ENCODE data around the gene TOM1L1.

DNA sequence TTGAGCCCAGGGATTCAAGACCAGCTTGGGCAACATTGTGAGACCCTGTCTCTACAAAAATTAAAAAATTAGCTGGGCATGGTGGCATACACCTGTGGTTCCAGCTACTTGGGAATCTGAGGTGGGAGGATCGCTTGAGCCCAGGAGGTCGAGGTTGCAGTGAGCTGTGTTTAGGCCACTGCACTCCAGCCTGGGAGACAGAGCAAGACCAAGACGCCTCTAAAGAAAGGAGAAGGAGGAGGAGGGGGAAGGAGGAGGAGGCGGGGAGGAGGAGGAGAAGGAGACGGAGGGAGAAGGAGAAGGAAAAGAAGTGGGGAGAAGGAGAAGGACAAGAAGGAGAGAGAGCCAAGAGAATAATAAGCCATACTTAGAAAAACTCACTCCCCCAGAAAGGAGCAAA, 103.8 kb downstream of the TOM1L1 start:
- TF ChIP-seq FOXP1 (CRISPR knock-in tag; IDR thresholded peaks at IDR 0.05; ENCODE audit: borderline replicate concordance): no peak
- TF ChIP-seq, protein P1, sequence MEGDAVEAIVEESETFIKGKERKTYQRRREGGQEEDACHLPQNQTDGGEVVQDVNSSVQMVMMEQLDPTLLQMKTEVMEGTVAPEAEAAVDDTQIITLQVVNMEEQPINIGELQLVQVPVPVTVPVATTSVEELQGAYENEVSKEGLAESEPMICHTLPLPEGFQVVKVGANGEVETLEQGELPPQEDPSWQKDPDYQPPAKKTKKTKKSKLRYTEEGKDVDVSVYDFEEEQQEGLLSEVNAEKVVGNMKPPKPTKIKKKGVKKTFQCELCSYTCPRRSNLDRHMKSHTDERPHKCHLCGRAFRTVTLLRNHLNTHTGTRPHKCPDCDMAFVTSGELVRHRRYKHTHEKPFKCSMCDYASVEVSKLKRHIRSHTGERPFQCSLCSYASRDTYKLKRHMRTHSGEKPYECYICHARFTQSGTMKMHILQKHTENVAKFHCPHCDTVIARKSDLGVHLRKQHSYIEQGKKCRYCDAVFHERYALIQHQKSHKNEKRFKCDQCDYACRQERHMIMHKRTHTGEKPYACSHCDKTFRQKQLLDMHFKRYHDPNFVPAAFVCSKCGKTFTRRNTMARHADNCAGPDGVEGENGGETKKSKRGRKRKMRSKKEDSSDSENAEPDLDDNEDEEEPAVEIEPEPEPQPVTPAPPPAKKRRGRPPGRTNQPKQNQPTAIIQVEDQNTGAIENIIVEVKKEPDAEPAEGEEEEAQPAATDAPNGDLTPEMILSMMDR (IDR thresholded peaks at IDR 0.05): no peak
- TF ChIP-seq, protein P2, sequence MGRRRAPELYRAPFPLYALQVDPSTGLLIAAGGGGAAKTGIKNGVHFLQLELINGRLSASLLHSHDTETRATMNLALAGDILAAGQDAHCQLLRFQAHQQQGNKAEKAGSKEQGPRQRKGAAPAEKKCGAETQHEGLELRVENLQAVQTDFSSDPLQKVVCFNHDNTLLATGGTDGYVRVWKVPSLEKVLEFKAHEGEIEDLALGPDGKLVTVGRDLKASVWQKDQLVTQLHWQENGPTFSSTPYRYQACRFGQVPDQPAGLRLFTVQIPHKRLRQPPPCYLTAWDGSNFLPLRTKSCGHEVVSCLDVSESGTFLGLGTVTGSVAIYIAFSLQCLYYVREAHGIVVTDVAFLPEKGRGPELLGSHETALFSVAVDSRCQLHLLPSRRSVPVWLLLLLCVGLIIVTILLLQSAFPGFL (CRISPR knock-in tag; IDR thresholded peaks at IDR 0.05; ENCODE audit: borderline replicate concordance): no peak
- TF ChIP-seq GABPB1 (CRISPR knock-in tag; IDR thresholded peaks at IDR 0.05): no peak
- no peak for TF ChIP-seq ZNF263 (CRISPR knock-in tag; IDR thresholded peaks at IDR 0.05; ENCODE audit: low read depth)
- TF ChIP-seq ZNF138 (CRISPR knock-in tag; conservative IDR thresholded peaks at IDR 0.05): no peak
- TF ChIP-seq, protein P3, sequence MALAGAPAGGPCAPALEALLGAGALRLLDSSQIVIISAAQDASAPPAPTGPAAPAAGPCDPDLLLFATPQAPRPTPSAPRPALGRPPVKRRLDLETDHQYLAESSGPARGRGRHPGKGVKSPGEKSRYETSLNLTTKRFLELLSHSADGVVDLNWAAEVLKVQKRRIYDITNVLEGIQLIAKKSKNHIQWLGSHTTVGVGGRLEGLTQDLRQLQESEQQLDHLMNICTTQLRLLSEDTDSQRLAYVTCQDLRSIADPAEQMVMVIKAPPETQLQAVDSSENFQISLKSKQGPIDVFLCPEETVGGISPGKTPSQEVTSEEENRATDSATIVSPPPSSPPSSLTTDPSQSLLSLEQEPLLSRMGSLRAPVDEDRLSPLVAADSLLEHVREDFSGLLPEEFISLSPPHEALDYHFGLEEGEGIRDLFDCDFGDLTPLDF (CRISPR knock-in tag; IDR thresholded peaks at IDR 0.05): no peak
- TF ChIP-seq, protein P4, sequence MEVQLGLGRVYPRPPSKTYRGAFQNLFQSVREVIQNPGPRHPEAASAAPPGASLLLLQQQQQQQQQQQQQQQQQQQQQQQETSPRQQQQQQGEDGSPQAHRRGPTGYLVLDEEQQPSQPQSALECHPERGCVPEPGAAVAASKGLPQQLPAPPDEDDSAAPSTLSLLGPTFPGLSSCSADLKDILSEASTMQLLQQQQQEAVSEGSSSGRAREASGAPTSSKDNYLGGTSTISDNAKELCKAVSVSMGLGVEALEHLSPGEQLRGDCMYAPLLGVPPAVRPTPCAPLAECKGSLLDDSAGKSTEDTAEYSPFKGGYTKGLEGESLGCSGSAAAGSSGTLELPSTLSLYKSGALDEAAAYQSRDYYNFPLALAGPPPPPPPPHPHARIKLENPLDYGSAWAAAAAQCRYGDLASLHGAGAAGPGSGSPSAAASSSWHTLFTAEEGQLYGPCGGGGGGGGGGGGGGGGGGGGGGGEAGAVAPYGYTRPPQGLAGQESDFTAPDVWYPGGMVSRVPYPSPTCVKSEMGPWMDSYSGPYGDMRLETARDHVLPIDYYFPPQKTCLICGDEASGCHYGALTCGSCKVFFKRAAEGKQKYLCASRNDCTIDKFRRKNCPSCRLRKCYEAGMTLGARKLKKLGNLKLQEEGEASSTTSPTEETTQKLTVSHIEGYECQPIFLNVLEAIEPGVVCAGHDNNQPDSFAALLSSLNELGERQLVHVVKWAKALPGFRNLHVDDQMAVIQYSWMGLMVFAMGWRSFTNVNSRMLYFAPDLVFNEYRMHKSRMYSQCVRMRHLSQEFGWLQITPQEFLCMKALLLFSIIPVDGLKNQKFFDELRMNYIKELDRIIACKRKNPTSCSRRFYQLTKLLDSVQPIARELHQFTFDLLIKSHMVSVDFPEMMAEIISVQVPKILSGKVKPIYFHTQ (CRISPR knock-in tag; IDR thresholded peaks at IDR 0.05): no peak
- TF ChIP-seq, protein P5, sequence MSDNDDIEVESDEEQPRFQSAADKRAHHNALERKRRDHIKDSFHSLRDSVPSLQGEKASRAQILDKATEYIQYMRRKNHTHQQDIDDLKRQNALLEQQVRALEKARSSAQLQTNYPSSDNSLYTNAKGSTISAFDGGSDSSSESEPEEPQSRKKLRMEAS (CRISPR knock-in tag; IDR thresholded peaks at IDR 0.05): no peak
- TF ChIP-seq, protein P6, sequence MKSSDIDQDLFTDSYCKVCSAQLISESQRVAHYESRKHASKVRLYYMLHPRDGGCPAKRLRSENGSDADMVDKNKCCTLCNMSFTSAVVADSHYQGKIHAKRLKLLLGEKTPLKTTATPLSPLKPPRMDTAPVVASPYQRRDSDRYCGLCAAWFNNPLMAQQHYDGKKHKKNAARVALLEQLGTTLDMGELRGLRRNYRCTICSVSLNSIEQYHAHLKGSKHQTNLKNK (CRISPR knock-in tag; IDR thresholded peaks at IDR 0.05): no peak
- TF ChIP-seq, protein P7, sequence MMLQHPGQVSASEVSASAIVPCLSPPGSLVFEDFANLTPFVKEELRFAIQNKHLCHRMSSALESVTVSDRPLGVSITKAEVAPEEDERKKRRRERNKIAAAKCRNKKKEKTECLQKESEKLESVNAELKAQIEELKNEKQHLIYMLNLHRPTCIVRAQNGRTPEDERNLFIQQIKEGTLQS (CRISPR knock-in tag; conservative IDR thresholded peaks at IDR 0.05): no peak
- TF ChIP-seq FOXJ3 (CRISPR knock-in tag; IDR thresholded peaks at IDR 0.05; ENCODE audit: borderline replicate concordance): no peak
